ENCODE results near the gene KHDRBS2.

- TF ChIP-seq CTCF (conservative IDR thresholded peaks at IDR 0.05 in 1 of 2, IDR thresholded peaks at IDR 0.05 in 1 of 2; ENCODE audit: low read depth in 1 of 2, low read length in 2 of 2): no peak
- no peak for TF ChIP-seq EZH2 (IDR thresholded peaks at IDR 0.05; ENCODE audit: low read length, missing control alignments)
Observed at GRCh38 chr6:62285612-62286469, at the start of gene KHDRBS2.

All from fibroblast of lung (primary cell).